GM12891 (cell line): Measurements from ENCODE around the gene PEX14.

Source experiments
- DNase-seq: peaks from one replicate; pipeline ENCODE4 v3.0.0; 2011; ENCODE audit warnings: low spot score; ENCODE audit not compliant: insufficient read length
- FAIRE-seq: peaks from 2 replicates; lab custom pipeline; 2011; peaks lifted over from hg19 to GRCh38; lab: Jason Lieb, UNC
- PAX5 ChIP-seq: IDR thresholded peaks from 2 replicates; pipeline ENCODE4 v1.6.1; 2011; ENCODE audit warnings: low read length, moderate library complexity, mild to moderate bottlenecking; ENCODE audit not compliant: insufficient read depth, severe bottlenecking
- POLR2A ChIP-seq: IDR thresholded peaks from 2 replicates; pipeline ENCODE4 v1.6.1; 2011; ENCODE audit warnings: low read depth, low read length, control low read depth
- POLR2AphosphoS5 ChIP-seq: IDR thresholded peaks from 2 replicates; pipeline ENCODE4 v1.6.1; 2011; ENCODE audit warnings: low read depth, low read length, control low read depth
- POU2F2 ChIP-seq: IDR thresholded peaks from 2 replicates; pipeline ENCODE4 v1.6.1; 2011; ENCODE audit warnings: low read depth, mild to moderate bottlenecking, control low read depth, low read length, moderate library complexity
- SPI1 ChIP-seq: IDR thresholded peaks from 2 replicates; pipeline ENCODE4 v1.6.1; 2011; ENCODE audit warnings: low read depth, low read length, control low read depth
- TAF1 ChIP-seq: IDR thresholded peaks from 2 replicates; pipeline ENCODE4 v1.6.1; 2011; ENCODE audit warnings: low read depth, low read length, control low read depth

PEX14 gene

DNA sequence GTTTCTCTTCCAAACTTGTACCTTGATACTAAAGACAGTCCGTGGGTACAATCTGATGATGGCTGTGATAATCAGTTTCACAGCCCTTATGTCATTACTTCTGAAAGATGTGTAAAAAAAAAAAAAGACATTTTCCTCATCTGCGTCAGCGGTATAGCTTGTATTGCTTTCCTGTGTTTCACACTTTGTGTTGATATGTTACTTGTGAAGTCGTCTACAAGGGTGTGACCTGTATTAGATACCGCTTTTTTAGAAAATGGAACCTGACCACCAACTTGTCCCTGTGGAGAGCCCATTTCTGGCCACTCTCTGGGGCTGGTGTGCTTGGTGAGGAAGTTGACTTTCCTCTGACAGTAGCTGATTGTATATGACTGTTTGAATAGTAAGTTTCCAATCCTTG is 50.5 kb downstream of the PEX14 start:
- TF ChIP-seq PAX5 (no peak), SPI1 (no peak), POLR2AphosphoS5 (no peak), TAF1 (no peak), POLR2A (no peak)
- DNase-seq (no peak), FAIRE-seq (no peak)

DNA sequence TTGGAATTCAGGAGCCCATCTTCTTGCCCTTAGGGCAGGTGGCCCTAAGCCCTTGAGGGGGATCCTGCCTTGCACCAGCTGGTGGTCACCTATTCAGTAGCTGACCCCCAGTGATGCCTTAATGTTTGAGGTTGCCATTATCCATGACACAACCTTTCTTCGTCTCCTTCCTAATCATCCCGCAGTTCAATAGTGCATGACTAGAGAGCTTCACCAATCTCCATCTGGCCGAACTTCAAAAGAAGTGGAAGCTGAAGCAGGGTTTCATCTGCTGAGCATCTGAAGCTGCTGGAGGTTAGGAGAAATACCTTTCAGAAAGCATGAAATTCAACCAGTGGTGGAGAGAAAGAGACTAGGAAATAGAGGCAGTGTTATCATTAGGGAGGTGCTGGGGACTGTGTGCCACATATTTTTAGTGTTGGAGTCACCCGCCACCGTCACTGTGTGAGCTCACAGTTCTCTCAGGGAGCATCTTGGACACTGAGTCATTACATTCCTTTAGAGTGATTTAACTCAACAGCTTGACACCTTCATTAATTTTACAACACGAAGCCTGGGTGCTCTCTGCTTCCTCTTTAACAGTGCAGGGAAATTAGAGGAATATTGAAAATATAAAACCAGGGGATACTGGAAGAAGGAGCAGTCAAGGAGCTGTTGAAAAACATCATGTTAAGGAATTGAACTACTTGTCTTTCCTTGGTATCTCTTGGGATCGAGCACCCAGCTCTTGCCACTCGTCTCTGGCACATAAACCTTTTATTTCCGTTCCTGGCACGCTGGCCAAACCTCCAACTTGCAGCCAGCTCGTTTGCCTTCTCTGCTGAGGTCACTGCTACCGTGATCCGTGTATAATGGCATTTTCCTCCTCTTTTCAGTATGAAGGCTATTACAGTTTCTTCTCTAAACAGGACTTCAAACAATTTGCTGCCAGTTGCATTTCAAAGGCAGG is 53.6 kb downstream of the PEX14 start:
- no peak for DNase-seq
- FAIRE-seq: no peak
- TF ChIP-seq PAX5 (no peak), POU2F2 (no peak), POLR2A (no peak), TAF1 (no peak), POLR2AphosphoS5 (no peak), SPI1 (no peak)

DNA sequence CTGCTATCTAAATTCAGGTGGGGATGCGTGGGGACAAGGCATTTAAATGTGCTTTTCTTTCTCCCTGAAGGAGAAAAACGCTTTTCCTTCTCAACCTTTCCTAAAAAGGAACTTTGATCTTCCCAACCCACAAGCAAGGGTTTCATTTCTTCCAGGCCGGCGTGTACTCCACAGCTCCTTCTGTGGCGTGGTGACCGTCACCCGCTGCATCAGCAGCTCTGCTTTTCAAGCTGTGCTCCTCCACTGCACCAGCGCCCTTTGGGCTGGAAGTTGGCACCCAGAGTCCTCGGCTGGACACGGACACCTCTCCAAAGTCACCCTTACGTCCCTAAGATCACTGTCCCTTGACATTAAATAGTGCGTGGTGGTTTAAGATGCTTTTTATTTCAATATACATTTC is 54.3 kb downstream of the PEX14 start:
- FAIRE-seq (no peak), DNase-seq (no peak)

DNA sequence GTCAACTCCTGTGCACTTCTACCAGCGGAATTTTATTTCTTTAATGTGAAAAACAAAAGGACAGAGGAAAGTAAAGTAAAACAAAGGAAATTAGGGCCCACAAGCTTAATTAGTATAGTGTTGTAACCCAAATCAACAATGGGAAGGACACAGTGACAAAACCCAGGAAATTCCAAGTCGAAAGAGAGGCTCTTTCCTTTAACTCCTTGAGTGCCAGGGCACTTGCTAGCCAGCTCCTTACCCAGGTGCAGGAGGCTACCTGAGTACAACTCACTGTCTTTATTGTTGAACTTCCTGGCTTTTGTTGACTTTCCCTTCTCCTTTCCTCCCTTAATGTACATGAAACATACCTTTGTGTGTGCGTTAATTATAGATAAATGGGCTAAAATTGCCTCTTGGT is 55.0 kb downstream of the PEX14 start:
- no peak for FAIRE-seq
- DNase-seq: no peak
- TF ChIP-seq POU2F2 (no peak), POLR2A (no peak), TAF1 (no peak), PAX5 (no peak), POLR2AphosphoS5 (no peak), SPI1 (no peak)

More for the DNA sequence above, 54.3 kb downstream of the PEX14 start:
- TF ChIP-seq POU2F2 (no peak), POLR2AphosphoS5 (no peak), TAF1 (no peak), SPI1 (no peak)

DNA sequence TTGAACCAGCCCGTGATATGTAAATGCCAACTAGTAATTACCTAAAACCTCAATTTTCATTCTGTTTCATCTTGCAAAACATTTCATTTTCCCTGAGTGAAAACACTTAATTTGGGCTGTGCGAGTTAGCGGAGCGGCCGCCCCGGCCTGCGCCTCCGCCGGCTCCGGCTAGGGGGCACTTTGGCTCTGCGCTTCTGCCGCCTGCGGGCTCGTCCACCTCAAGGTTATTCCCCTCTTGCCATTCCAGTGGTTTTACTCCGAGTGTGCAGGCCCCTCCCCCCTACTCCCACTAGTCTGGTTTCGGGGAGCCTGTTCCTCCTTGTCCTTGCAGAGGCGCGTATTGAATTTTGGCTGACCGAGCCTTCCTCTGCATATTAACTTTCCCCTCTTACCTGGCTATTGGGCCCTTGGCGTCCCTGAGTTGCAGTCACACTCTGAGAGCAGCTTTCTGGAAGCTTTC is 55.6 kb downstream of the PEX14 start:
- no peak for DNase-seq
- FAIRE-seq: no peak
- TF ChIP-seq POU2F2 (no peak), POLR2A (no peak), PAX5 (no peak), POLR2AphosphoS5 (no peak), TAF1 (no peak), SPI1 (no peak)

DNA sequence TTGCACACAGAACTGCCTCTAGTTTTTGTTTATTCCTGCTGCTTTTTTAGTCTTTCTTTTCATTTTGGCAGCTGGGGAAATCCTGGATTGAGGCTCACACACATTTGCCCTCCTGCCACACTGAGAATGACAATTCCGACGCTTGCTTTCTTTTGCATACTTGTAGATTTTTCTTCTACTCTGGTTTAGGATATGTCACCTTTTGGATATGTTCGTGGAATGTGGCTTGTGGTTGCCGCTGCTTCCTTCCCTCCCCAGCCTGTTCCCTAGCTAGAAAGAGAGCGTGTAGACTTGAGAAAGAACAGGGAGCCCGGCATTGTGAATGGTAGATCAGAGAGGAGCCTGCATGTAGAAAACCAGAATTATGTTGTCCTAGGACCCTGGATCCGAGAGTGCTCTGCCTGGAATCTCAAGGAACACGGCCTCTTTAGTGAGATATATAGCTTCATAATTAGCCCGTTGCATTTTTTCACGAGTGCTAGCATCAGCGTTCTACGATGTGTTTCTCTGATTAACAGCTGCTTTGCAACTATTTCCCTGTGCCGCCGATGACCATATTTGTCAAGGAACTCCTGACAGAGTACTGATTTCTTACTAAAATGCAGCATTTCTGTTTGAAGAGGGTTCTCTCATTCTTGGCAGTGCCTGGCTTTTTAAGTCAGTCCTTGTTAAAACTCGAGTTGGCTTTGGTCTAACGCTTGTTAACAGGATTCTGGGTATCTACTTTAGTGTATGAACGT is 56.2 kb downstream of the PEX14 start:
- DNase-seq (no peak), FAIRE-seq (no peak)
- TF ChIP-seq SPI1 (no peak), PAX5 (no peak), POLR2A (no peak), POLR2AphosphoS5 (no peak), TAF1 (no peak), POU2F2 (no peak)

DNA sequence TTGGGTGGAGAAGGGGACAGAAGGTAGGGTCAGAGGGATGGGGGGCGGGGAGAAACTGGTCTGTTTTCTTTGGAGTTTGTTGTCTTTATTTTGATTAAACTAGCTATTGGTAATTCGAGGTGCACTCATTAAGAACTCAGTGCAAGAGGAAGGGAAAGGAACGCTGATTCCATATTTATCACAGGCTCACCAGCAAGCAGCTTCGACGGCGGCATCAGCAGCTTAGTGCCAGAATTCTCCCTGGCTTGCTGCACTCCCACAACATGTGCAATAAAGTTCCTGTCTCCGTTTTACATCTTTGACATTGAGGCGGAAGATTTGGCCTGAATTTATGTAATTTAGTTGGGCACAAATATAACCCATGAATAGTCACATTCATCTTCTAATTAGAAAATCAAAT is 57.6 kb downstream of the PEX14 start:
- TF ChIP-seq POU2F2: no peak
- FAIRE-seq: no peak

DNA sequence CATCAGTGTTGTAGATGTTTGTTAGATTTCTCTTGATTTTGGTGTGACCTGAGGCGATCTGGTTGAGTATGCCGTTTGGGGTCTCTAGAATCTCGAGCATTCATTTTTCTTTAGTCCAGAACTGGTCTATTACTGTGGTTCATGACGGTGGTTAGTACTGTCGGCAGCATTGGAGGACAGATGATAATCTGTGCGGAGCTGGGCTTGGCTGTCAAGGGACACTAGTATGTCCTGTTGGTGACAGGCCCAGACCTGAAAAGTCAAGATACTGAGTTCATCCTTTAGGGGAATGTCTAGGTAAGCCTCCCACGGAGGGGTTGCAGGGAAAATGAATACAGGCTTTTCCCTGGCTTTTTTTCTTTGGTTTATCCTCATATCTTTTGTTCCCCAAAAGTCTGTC is 59.8 kb downstream of the PEX14 start:
- TF ChIP-seq TAF1 (no peak), POLR2A (no peak)
- DNase-seq (no peak), FAIRE-seq (no peak)

More for the DNA sequence above, 57.6 kb downstream of the PEX14 start:
- no peak for DNase-seq

DNA sequence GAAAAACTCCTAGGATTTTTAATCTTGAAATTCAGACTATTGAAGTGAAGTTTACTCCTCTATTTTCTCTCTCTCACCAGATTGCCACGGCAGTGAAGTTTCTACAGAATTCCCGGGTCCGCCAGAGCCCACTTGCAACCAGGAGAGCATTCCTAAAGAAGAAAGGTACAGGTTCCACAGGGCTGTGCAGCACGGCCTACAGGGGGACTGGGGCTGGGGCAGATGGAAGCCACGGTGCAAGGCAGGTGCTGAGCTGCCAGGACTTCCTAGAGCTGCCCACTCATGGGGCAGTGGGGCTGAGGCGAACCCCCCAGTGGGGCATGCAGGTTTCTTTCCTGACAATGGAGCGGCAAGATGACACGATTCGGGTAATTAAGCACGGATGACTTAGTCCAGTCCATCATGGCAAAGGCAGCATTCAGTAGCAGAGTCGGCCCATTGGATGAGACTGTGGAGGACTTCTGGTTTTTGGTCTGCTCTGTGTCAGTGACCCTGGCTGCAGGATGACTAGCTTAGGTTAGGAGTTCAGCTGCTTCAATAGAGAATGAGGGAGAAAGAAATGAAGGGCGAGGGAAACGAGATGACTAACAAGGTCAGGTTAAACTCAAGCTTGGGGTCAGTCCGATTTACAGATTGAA is 61.5 kb downstream of the PEX14 start:
- FAIRE-seq: no peak
- TF ChIP-seq POLR2AphosphoS5 (no peak), PAX5 (no peak), TAF1 (no peak)
- DNase-seq: no peak
